Sigmoid colon (tissue), 4 donors: ENCODE data around the gene TMEM156.

ENCODE experiments used
- POLR2A ChIP-seq, 2 donors: fragments of 450-650 bp; IDR thresholded peaks; one replicate each; pipeline ENCODE4 v1.6.1; 2016; ENCODE audit warnings: antibody characterized with exemption in 2 of 2, mild to moderate bottlenecking in 2 of 2, moderate library complexity in 2 of 2
- POLR2AphosphoS5 ChIP-seq, 4 donors: sonication (generic); formaldehyde crosslinking; IDR thresholded peaks; one replicate each; pipeline ENCODE4 v1.6.1; 2017; ENCODE audit warnings: antibody characterized with exemption in 4 of 4

DNA sequence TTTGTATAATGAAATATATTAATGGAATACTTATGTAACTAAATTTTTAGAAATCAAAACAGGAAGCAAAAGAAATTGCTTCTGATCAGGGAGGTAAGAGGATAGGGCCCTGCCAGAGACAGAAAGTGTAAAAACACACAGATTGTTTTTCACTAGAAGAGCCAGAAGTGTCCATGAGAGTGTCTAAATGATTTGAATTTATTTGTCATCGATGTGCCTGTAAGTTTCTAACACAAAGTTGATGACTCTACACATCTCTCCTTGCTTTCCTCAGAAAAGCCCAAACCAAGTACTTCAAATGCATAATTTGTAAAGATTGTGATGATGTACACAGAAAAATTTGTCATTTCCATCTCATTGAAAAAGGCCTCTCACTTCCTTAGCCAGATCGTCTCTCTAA, 80.6 kb downstream of the TMEM156 start:
- TF ChIP-seq POLR2AphosphoS5 (IDR thresholded peaks at IDR 0.05) (no peak), POLR2A (IDR thresholded peaks at IDR 0.05) (no peak)
